Measurements from ENCODE around the gene ABCB1. TPM values are rescaled to one million over a fixed set of nuclear protein-coding genes. Genes with fewer than 3 reads are reported as not detected.

ABCB1 gene
- total and polyA plus RNA-seq, 2 of the 8 experiments (the other 6 are each of a cell fraction or from before 2014, with no cell fraction given), result 0.51 to 1.2 TPM

DNA sequence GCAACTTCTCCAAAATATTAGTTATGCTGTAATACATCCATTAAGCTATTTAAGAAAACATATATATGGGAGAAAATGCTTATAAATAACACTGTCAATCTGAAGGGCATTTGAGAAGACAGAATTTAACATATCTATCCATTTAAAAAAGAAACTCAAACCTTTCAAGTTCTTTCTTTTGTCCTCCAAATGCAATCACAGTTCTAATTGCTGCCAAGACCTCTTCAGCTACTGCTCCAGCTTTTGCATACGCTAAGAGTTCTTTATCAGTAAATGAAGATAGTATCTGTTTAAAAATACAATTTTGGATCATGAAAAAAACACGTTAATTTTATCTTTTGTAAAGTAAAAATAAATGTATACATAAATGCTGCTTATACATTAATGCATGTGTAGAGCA lies 39.6 kb downstream of the ABCB1 start (continued):
- TF ChIP-seq, protein P1, sequence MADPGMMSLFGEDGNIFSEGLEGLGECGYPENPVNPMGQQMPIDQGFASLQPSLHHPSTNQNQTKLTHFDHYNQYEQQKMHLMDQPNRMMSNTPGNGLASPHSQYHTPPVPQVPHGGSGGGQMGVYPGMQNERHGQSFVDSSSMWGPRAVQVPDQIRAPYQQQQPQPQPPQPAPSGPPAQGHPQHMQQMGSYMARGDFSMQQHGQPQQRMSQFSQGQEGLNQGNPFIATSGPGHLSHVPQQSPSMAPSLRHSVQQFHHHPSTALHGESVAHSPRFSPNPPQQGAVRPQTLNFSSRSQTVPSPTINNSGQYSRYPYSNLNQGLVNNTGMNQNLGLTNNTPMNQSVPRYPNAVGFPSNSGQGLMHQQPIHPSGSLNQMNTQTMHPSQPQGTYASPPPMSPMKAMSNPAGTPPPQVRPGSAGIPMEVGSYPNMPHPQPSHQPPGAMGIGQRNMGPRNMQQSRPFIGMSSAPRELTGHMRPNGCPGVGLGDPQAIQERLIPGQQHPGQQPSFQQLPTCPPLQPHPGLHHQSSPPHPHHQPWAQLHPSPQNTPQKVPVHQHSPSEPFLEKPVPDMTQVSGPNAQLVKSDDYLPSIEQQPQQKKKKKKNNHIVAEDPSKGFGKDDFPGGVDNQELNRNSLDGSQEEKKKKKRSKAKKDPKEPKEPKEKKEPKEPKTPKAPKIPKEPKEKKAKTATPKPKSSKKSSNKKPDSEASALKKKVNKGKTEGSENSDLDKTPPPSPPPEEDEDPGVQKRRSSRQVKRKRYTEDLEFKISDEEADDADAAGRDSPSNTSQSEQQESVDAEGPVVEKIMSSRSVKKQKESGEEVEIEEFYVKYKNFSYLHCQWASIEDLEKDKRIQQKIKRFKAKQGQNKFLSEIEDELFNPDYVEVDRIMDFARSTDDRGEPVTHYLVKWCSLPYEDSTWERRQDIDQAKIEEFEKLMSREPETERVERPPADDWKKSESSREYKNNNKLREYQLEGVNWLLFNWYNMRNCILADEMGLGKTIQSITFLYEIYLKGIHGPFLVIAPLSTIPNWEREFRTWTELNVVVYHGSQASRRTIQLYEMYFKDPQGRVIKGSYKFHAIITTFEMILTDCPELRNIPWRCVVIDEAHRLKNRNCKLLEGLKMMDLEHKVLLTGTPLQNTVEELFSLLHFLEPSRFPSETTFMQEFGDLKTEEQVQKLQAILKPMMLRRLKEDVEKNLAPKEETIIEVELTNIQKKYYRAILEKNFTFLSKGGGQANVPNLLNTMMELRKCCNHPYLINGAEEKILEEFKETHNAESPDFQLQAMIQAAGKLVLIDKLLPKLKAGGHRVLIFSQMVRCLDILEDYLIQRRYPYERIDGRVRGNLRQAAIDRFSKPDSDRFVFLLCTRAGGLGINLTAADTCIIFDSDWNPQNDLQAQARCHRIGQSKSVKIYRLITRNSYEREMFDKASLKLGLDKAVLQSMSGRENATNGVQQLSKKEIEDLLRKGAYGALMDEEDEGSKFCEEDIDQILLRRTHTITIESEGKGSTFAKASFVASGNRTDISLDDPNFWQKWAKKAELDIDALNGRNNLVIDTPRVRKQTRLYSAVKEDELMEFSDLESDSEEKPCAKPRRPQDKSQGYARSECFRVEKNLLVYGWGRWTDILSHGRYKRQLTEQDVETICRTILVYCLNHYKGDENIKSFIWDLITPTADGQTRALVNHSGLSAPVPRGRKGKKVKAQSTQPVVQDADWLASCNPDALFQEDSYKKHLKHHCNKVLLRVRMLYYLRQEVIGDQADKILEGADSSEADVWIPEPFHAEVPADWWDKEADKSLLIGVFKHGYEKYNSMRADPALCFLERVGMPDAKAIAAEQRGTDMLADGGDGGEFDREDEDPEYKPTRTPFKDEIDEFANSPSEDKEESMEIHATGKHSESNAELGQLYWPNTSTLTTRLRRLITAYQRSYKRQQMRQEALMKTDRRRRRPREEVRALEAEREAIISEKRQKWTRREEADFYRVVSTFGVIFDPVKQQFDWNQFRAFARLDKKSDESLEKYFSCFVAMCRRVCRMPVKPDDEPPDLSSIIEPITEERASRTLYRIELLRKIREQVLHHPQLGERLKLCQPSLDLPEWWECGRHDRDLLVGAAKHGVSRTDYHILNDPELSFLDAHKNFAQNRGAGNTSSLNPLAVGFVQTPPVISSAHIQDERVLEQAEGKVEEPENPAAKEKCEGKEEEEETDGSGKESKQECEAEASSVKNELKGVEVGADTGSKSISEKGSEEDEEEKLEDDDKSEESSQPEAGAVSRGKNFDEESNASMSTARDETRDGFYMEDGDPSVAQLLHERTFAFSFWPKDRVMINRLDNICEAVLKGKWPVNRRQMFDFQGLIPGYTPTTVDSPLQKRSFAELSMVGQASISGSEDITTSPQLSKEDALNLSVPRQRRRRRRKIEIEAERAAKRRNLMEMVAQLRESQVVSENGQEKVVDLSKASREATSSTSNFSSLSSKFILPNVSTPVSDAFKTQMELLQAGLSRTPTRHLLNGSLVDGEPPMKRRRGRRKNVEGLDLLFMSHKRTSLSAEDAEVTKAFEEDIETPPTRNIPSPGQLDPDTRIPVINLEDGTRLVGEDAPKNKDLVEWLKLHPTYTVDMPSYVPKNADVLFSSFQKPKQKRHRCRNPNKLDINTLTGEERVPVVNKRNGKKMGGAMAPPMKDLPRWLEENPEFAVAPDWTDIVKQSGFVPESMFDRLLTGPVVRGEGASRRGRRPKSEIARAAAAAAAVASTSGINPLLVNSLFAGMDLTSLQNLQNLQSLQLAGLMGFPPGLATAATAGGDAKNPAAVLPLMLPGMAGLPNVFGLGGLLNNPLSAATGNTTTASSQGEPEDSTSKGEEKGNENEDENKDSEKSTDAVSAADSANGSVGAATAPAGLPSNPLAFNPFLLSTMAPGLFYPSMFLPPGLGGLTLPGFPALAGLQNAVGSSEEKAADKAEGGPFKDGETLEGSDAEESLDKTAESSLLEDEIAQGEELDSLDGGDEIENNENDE (IDR thresholded peaks at IDR 0.05; ENCODE audit: insufficient replicate concordance, low read length), result peak; percentile 49
- TF ChIP-seq POLR2A (IDR thresholded peaks at IDR 0.05; ENCODE audit: control extremely low read depth in 1 of 2, low read depth in 2 of 2, low read length in 2 of 2), result no peak
